GM21423 (cell line): ENCODE results near the gene R3HDM2.
"Not testable (repeated sequence)": the region's sequence is repeated elsewhere in the genome, so short reads cannot be mapped to it uniquely, and the experiment has no call there.

Source experiments
- ATAC-seq: cut with Tn5 transposase; IDR thresholded peaks from one replicate; pipeline ENCODE4 v1.9.1; 2021; ENCODE audit warnings: mild to moderate bottlenecking, moderate library complexity; ENCODE audit not compliant: unreplicated experiment

R3HDM2 gene

DNA sequence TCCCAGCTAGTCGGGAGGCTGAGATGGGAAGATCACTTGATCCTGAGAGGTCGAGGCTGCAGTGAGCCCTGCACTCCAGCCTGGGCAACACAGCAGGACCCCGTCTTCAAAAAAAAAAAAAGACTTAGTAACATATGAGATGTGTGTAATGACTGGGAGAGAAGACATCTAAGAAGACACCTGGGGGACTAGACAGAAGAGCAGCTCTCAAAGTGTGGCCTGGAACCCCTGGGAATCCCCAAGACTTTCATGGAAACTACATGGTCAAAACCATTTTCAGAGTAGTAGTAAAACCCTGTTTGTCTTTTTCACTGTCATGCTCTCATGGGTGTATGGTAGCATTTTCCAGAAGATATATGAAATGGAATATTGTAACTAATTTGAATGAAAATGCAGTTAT, 45.3 kb downstream of the R3HDM2 start:
- no peak for ATAC-seq

DNA sequence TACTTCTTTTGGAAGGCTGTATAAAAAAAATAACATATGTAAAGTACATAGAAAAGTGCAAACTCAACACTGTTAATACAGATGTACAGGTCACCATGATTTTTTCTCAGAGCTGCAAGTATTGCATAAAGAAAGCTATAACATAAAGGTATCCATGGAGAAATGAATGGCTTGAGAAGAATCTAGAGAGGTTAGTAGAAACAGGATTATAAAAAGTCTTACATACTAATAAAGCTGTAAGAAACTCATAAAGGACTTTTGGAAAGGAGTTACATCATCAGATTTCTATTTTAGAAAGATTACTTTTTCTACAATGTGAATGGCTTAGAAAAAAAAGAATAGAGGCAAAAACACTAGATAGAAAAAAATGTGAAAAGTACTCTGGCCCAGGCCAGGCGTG, 46.4 kb downstream of the R3HDM2 start:
- no peak for ATAC-seq

- ATAC-seq: no peak
Measured at GRCh38 chr12:57381693-57382220, 49.1 kb downstream of the R3HDM2 start.

- ATAC-seq: no peak
Measured at GRCh38 chr12:57380300-57380699, 50.5 kb downstream of the R3HDM2 start.

DNA sequence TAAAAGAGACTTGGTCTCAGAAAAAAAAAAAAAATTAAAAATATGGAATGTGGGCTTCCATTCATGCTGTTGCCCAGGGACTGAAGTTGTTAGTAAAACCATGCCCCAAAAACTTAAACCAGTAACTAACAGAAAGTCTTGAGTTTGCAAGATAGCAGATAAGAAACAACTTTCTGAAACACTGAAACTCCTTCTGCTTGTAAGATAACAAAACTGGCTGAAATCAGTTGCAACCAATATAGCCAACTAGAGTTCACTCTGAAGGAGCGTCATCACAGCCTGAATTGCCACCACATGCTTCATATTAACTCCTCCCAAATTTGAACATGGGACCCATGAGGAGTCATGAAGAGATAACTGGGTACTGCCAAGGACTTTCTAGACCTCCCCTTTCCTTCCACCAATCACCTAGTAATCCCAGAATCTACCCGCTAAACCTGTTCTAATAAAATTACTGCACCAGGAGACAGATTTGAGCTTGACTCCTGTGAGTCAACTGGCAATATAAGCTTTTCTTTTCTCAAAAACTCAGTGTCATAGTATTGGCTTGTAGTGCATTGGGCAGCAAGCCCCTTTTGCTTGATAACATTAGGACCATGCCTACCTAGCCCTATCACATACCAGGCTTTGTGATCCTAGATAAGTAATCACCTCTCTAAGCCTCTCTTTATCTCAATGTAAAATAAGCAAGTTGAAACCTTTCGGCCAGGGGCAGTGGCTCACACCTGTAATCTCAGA, 53.6 kb downstream of the R3HDM2 start:
- no peak for ATAC-seq

DNA sequence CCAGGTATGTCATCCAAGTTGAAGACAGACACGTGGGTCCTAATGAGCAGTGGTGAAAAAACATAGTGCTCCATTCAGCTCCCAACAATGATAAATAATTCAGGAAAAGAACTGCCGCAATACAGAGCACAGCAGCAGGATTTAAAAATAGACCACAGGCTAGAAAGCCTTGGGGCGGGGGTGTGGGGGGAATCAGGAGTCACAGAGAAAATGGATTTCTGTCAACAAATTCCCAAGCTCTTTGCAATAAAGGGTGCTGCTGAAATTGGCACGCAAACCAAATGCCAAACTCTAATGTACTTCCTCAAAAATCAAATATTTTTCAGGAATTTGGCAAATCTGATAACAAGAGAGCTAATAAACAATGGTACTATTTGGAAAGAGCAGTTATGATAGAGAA, 58.6 kb downstream of the R3HDM2 start:
- ATAC-seq: no peak

DNA sequence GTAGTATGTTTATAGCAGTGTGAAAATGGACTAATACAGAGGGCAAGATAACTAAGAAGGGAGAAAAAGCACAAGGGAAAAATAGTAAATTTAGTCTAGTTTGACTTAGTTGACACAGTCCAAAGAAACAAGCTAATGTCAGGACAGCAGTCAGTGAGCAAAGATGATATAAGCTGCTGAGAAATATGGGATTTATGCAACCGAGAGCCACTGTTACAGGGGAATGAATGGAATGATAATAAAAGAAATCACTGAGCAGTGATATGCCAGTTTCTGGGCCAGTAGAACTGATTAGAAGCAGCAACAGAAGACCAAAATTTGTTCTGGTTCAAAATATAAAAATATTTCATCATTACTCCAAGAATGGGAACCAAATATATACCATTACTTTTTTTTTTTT, 60.1 kb downstream of the R3HDM2 start:
- no peak for ATAC-seq

GRCh38 chr12:57370072-57370471, 60.8 kb downstream of the R3HDM2 start:
- no peak for ATAC-seq

DNA sequence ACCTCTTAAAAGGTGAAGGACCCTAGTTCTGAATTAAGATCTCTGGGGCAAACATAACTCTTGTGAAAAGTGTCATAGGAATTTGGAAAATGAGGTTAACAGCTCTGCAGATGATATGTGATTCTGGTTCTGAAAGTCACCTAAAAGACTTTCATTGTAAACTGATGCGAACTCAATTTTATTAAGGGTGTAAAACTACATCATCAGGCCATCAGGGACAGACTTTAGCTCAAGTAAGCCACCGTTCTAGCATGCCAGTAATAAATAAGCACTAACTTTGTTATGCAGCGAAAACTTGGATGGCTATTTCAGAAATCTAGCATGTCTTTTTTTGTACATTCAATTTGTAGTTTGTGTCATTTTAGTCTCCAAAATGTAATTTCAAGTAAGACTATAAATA, 61.6 kb downstream of the R3HDM2 start:
- ATAC-seq: no peak

DNA sequence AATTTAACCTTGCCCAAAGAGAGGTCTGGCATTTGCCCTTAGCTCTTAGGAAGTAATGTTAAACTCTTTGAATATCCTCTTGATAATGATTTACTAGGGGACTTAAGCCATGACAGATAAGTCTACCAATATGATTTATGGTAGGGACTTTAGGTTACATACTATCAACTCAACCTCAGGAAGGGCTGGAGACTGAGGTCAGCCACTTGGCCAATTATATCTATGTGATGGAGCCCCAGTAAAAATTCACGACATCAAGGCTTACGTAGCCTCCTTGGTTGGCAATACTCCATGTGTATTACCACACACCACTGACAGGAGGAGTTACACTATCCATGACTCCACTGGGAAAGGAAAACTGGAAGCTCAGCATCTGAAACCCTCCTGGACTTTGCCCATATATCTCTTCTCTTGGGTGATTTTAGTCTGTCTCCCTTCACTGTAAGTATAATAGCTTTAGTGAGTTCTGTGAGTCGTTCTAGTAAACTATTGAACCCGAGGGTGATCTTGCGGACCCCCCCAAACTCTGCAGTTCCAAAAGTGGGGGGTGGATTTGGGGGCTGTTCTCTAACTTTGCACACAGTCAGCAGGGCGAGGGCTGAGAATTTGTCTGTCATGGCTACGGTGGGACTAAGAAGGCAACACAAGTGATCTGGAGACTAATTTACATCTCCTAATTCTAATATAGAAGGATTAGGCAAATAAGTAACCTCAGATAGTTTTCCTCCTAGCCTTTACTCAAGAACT, 62.3 kb downstream of the R3HDM2 start:
- no peak for ATAC-seq

DNA sequence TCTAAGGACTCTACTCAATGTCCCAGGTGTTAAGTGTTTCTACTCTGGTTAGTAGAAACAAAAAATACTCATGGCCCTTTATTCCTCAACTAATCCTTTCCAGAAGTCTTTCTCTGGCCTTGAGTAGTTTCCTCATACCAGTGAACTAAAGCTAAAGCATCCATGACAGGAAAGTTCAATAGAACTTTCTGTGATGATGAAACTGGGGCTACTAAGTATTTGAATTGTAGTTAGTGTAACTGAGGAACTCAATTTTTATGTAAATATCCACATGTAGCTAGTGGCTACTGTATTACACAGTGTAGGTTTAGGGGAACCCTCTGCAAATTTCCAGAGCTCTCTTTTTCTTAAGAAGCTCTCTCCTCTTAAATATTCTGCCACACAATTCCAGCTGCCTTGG, 63.7 kb downstream of the R3HDM2 start:
- ATAC-seq: no peak

GRCh38 chr12:57366315-57366714, 64.5 kb downstream of the R3HDM2 start:
- no peak for ATAC-seq

GRCh38 chr12:57364156-57364555, 66.7 kb downstream of the R3HDM2 start:
- not testable (repeated sequence) for ATAC-seq

DNA sequence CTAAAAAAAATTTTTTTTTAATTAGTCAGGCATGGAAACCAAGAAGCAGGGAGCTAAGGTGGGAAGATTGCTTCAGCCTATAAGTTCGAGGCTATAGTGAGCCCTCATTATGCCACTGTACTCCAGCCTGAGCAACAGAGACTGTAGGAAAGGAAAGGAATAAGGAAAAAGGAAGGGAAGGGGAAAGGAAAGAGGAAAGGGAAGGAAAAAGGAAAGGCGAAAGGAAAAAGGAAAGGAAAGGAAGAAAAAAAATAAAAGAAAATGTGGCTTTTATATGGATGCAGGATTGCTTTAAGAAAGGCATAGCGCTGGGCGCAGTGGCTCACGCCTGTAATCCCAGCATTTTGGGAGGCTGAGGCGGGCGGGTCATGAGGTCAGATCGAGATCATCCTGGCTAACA, 70.4 kb downstream of the R3HDM2 start:
- no peak for ATAC-seq

DNA sequence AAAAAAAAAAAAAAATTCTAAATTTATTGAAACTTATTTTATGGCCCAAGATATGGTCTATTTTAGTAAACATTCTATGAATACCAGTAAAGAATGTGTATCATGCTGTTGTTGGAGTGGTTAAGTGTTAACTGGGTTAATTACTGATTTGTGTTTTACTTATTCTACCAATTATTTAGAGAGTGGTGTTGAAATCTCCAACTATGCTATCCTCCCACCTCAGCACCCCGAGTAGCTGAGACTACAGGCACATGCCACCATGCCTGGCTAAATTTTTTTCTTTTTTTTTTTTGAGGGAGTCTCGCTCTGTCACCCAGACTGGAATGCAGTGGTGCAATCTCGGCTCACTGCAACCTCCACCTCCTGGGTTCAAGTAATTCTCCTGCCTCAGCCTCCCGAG, 72.2 kb downstream of the R3HDM2 start:
- no peak for ATAC-seq

DNA sequence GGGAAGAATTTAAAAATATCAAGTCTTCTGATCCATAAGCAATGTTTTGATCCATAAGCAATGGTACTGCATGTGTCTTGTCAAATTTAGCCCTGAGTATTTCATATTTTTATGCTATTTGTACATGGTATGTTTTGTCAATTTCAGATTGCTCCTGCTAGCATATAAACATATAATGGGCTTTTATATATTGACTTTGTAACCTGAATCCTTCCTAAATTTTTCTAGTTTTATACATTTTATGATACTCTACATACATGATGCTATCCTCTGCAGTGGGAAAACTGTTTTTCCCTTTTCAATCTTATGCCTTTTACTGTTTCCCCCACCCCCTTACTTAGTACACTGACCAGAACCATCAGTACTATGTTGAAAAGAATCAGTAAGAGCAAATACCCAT, 75.1 kb downstream of the R3HDM2 start:
- ATAC-seq: no peak

GRCh38 chr12:57352166-57352565, 78.7 kb downstream of the R3HDM2 start:
- no peak for ATAC-seq

DNA sequence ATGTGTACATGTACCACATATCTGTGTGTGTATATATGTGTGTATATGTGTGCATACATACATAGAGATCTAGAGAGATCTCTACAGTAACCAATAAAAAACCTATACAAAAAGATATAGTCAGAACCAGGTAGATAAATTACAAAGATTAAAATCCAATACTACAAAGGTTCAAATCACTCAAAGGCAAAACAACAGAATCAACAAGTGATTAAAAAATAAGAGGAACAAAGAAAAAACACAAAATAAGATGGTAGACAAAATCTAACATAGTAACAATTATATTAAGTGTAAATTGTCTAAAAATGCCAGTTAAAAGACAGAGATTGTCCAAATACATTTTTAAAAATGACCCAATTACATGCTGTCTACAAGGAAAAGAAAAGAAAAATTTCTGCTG, 83.6 kb downstream of the R3HDM2 start:
- ATAC-seq: no peak

DNA sequence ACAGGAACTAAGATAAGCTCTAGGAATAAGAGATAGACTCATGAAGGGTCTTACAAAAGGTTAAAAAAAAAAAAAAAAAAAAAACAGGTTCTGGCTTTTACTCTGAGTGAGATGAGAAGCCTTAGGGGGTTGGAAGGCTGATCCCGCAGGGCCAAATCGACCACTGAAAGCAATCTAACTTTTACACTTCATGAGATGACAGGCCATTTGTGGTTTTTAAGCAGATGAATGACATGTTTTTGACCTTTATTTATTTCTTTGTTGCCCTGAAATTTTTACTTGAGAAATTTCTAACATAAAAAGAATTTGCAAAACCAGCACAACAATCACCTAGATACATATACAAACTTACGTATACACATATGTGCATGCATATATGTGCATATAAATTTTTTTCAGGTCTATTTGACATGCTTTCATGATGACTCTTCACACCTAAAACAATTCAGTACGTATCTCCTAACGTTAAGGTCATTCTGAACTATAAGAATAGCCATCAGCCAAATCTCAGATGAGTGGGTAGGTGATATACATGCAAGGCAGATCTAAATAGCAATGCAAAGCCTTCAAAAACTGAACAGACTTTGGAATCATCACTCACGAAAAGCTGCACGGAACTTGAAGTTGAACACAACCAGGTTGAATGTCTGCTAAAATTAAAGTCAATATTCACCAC, 87.0 kb downstream of the R3HDM2 start:
- ATAC-seq: no peak

DNA sequence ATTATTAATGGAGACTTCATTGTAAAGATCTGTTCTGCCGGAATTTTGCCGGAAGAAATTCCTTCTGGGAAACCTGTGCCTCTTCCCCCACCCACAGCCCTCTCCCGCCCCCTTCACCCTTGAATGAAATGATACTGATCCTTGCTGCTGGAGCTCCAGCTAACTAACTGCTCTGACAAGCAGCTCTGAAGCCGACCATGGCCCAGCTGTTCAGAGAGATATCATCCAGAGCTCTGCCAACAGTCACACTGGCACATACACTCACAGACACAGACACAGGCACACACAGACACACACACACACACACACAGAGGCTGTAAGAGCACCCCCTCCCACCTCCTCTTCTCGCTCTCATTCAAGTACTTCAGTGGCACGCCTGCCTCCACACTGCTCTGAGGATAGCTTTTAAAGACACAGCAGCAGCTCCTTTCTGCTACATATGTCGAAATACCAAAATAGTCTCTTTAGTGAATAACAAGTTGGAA, 88.6 kb downstream of the R3HDM2 start:
- no peak for ATAC-seq

DNA sequence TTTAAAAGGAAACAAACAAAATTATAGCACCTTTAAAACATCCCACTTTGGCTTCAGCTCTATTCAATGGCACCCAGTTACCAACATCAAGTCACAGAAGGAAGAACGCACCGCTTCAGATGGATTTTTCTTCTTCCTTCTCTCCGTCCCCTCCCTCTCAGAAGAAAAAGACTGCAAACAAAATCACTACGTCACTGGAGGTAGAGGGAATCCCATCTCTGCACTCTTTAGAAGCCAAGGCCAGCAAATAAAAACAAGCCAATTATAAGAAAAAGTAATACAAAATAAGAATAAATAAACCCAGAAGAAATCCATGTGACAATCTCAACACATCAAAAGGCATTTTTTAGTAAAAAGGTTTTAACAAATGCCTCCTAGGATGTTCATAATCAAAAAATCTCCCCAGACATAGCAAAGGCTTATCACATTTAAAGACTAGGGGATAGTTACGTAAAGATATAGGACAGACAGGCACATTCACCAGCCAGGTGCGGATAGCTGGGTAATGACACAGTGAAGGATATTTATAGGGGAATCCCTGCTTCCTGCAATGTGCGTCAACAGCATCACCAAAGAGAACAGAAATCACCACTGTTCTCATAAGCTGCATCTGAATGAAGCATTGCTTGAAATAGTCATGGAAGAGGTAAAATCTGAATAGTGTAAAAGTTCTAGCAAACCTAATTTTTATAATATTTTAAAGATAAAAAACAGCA, 89.4 kb downstream of the R3HDM2 start:
- ATAC-seq: no peak
